HG03064 (cell line): ENCODE results near the gene TMEM270.
"Not testable (repeated sequence)": the region's sequence is repeated elsewhere in the genome, so short reads cannot be mapped to it uniquely, and the experiment has no call there.

Experiments
- ATAC-seq: cut with Tn5 transposase; IDR thresholded peaks from one replicate; pipeline ENCODE4 v1.9.1; 2021; ENCODE audit warnings: low read depth; ENCODE audit not compliant: unreplicated experiment

Gene TMEM270, protein sequence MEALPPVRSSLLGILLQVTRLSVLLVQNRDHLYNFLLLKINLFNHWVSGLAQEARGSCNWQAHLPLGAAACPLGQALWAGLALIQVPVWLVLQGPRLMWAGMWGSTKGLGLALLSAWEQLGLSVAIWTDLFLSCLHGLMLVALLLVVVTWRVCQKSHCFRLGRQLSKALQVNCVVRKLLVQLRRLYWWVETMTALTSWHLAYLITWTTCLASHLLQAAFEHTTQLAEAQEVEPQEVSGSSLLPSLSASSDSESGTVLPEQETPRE

GRCh38 chr7:73860859-73861258 lies at the start of gene TMEM270:
Gene TMEM270 (plus strand): TSS chr7:73861159. CDS start chr7:73861195, 36 bp downstream.
- no peak for ATAC-seq

- ATAC-seq: no peak
Measured at GRCh38 chr7:73811760-73812168, 49.2 kb upstream of the TMEM270 start.

DNA sequence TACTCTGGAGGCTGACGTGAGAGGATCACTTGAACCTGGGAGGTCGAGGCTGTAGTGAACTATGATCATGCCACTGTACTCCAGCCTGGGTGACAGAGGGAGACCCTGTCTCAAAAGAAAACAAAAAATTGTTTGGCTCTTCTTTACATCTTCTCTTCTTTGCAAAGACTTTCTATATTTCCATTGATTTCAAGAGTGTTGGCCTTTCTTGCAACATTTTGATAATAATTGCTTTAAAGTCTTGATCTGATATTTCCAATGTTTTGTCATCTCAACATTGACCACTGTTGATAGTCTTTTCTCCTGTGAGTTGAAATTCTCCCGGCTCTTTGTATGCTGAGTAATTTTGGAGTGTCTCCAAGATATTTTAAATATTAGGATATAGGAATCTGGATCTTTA lies 48.0 kb upstream of the TMEM270 start:
- no peak for ATAC-seq

- ATAC-seq: no peak
Measured at GRCh38 chr7:73815436-73815835, 45.5 kb upstream of the TMEM270 start.

- ATAC-seq: no peak
Measured at GRCh38 chr7:73817121-73817520, 43.8 kb upstream of the TMEM270 start.

DNA sequence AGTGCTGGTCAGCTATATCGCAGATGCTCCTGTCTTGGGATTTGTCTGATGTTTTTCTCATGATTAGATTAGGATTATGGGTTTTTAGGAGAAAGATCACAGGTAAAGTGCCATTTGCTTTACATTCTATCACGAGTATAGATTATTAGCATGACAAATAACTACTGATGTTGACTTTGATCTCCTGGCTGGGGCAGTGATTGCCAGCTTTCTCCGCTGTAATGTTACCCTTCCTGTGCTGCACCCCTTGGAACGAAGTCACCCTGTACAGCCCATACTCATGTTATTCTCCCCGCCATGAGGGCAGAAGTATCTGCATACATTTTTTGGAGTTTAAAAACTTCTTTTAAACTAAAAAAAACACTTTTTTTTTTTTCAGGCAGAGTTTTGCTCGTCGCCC lies 40.9 kb upstream of the TMEM270 start:
- ATAC-seq: no peak

DNA sequence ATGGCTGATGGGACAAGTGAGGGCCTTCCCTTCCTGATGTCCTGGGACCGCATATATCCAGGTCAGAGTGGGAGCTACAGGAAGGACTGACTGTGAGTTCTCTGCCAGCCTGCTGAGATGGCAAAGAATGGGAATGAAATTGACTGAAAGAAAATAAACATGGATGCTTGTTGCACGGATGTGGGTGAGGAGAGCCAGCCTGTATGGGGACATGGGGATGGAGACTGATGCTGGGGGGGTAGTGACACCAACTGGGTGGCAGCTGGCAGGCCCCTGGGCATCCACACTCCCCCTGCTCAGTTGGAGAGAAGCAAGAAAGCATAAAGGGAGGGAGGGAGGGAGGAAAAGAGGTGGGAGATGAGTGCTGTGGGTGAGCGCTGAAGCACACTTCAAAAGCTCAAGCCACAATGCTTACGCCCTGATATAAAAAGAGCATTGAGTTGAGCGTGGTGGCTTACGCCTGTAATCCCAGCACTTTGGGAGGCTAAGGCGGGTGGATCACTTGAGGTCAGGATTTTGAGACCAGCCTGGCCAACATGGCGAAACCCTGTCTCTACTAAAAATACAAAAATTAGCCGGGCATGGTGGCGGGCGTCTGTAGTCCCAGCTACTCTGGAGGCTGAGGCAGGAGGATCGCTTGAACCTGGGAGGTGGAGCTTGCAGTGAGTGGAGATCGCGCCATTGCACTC lies 39.2 kb upstream of the TMEM270 start:
- not testable (repeated sequence) for ATAC-seq

DNA sequence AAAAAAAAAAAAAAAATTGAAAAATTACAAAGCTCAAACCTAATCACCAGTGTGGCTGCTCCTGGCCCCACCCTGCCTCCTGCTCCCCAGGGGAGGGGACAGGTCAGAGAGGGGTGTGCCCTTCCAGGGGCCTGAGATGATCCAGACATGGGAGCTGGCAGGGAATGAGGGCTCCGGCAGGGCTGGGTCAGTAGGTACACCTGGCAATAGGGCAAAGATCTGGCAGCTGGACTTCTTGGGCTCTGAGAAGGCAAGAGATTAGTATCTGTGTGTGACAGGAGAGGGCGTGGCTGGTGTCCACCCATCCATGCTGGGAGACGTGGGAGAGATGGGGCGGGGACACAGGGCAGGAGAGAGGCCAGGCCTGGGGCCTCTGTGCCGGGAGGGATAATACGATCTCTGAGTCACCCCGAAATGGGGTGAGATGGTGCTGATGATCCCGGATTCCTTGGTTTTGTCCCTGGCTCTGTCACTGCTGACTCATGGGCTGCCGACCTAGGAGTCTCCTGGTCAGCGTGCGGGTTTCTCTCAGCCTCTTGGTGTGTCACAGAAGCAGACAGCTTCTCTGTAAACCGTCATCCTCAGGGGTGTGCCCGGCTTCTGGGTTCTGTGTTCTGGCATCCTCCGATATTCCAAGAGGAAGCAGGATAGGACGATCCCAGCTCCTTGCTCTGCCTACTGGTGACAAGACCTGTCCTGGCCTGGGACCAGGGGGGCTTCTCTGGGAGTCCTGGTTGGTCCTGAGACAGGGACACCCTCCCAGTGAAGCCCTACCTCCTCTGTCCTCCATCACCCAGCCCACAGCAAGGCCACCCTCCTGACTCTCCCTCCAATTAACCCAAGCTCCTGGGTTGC lies 38.4 kb upstream of the TMEM270 start:
- ATAC-seq: no peak

DNA sequence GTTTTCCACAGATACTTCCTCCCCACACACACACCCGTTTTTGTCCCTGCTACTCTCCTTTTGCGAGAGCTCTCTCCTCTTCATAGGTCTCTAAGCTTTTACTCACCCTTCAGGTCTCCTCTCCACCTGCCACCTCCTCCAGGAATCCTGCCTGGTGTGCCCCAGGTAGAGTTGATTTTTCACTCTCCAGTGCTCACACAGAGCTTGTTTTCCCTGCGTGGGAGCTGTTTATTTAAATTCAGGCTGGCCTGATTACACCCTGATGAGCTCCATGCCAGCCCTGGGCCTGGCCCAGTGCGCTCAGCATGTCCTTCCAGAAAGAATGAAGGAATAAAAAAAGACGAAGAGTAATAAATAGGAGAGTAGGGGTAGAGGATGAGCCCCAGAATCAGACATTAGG lies 37.7 kb upstream of the TMEM270 start:
- ATAC-seq: no peak

- no peak for ATAC-seq
Measured at GRCh38 chr7:73823873-73824592, 36.9 kb upstream of the TMEM270 start.

DNA sequence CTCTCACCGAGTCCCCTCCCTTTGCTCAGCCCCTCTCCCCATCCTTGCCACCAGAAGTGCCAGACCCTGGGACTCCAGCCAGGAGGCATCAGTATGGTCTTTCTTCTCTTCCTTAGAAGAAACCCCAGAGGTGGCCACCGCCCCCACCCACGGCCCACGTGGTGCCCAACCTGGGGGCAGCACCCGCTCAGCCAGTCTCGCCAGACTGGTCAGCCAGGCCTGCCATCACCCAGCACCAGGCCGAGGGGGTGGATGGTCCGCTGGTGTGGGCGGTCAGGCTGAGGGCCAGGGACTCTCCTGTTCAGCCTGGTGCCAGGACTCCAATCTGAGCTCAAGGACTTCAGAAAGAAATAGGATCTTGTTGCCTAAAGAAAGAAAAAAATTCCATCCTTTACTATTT lies 36.0 kb upstream of the TMEM270 start:
- ATAC-seq: no peak

- ATAC-seq: no peak
Measured at GRCh38 chr7:73827567-73828106, 33.3 kb upstream of the TMEM270 start.

DNA sequence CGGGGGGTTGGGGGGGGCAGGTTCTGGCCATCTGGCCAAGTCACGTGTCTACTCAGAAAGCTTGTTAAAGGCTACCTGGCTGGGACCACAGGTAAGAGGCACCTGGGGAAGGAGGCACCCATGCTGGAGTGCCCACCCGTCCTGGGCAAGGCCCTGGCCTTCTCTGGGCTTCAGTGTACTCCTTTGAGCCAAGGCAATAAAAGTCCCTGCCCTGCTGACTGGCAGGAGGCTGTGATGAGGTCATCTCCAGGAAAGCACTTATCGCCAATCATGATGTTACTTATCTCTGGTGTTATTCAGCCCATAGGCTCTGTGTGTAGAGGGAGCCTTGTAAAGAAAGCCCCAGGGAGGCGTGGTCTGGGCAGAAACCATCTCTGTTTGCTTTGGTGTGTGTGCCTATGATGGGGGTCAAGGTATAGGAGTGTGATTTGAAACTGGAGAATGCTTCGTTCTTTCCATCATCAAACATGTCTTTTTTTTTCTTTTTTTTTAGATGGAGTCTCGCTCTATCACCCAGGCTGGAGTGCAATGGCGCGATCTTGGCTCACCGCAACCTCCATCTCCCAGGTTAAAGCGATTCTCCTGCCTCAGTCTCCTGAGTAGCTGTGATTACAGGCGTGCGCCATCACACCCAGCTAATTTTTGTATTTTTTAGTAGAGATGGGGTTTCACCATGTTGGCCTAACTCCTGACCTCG lies 32.7 kb upstream of the TMEM270 start:
- no peak for ATAC-seq

GRCh38 chr7:73828972-73829371 lies 32.0 kb upstream of the TMEM270 start:
- ATAC-seq: no peak

- no peak for ATAC-seq
Measured at GRCh38 chr7:73829505-73829904, 31.5 kb upstream of the TMEM270 start.

DNA sequence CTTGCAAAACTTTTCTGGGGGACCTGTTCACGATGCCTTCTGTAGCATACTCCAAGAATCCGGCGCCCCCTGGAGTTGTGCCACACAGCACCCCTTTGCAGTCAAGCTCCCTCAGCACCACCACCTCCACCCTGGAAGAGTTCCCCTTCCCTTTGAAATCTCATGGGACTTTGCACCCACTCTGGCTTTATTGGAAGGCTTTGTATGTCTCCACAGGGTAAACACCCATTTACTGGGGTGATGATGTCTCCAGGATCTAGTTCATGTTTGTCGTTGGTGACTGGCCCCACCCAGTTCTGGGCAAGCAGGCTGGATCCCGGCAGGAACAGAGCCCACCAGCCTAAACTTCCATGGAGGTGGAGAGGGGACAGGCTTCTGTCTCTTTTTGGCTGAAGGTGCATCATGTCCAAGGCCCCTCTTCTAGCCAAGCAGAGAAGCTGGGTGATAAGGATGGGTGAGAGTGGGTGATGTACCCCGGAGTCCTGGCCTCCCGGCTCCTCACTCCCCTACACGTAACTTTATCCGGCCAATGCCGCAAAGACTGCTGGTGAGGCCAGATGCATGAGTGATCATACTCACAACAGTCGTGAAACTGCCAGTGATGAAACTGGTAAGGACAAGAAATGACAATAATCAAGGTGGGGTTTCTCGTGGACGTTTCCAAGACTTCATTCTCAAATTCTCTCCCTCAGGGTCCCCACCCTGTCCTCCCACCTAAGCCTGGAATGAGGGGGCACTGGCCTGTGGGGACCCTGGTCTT lies 30.9 kb upstream of the TMEM270 start:
- no peak for ATAC-seq

- ATAC-seq: no peak
Measured at GRCh38 chr7:73830681-73831583, 30.0 kb upstream of the TMEM270 start, which contains the start of gene CLDN4. Gene CLDN4 (plus strand): TSS chr7:73830996. CDS start chr7:73831202, 206 bp downstream.

DNA sequence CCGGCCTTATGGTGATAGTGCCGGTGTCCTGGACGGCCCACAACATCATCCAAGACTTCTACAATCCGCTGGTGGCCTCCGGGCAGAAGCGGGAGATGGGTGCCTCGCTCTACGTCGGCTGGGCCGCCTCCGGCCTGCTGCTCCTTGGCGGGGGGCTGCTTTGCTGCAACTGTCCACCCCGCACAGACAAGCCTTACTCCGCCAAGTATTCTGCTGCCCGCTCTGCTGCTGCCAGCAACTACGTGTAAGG lies 29.4 kb upstream of the TMEM270 start:
- no peak for ATAC-seq
